ENCODE measurements around the gene STAT3.
"Not testable (repeated sequence)": the region's sequence is repeated elsewhere in the genome, so short reads cannot be mapped to it uniquely, and the experiment has no call there.

DNA sequence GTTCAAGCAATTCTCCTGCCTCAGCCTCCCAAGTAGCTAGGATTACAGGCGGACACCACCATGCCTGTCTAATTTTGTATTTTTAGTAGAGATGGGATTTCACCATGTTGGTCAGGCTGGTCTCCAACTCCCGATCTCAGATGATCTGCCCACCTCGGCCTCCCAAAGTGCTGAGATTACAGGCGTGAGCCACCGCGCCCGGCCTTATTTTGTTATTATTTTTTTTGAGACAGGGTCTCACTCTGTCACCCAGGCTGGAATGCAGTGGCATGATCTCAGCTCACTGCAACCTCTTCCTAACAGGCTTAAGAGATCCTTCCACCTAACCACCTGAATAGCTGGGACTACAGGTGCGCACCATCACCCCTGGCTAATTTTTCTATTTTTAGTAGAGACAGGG, 7.4 kb upstream of the STAT3 start:
- not testable (repeated sequence) for TF ChIP-seq SP1 (IDR thresholded peaks at IDR 0.05); FOXA1 (IDR thresholded peaks at IDR 0.05); LEF1 (IDR thresholded peaks at IDR 0.05; ENCODE audit: borderline replicate concordance); ELF4 (IDR thresholded peaks at IDR 0.05); FOXK2 (IDR thresholded peaks at IDR 0.05); NFRKB (IDR thresholded peaks at IDR 0.05)

Data from HEK293T (cell line).